Breast epithelium (tissue), 3 donors: ENCODE results near the gene GUK1.

Experiments
- POLR2A ChIP-seq: fragments of 450-650 bp; IDR thresholded peaks from one replicate; pipeline ENCODE4 v1.6.1; 2016; ENCODE audit warnings: antibody characterized with exemption, mild to moderate bottlenecking, moderate library complexity
- POLR2AphosphoS5 ChIP-seq, 3 donors: sonication (generic); formaldehyde crosslinking; IDR thresholded peaks; one replicate each; pipeline ENCODE4 v1.6.1; 2017; ENCODE audit warnings: antibody characterized with exemption in 3 of 3

DNA sequence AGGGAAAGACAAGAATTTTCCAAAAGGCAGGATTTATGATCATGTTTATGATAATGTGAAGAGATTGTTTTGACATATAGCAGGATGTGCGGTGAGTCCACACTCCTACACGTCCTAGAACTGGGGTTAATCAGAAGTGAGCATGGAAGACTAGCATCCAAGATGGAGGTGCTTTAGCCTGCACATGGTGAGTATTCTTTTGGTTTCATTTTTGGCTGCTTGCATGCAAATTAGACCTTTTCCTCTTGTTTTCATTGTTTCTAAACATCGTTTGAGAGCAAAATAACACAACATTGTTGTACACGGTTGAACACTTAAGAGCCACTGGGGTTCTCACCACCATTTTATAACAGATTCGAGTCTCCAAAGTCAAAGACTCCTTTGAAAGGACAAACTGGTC is 14.9 kb upstream of the GUK1 start:
- no peak for TF ChIP-seq POLR2A
- no peak for TF ChIP-seq POLR2AphosphoS5 (IDR thresholded peaks at IDR 0.05)
